ENCODE measurements around the gene DAPK3.

DNA sequence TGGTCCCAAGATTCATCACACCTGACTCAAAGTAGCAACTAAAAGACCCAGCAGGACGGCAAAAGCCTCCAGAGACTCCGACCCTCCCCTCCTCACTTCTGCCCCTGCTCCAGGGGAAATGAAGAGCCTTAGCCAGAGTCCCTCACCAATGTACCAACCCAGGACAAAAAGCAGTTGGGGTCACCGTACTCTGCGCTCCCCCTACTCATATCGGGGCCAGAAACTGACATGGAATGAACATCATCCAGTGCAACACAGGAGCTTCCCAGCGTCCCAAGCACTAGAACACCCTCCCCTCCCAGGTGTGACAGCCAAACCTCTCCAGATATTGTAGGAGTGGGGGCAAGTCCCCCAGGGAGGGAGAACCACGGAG is 12.6 kb upstream of the DAPK3 start:
- no peak for TF ChIP-seq POLR2A (IDR thresholded peaks at IDR 0.05)
- no peak for TF ChIP-seq CTCF (IDR thresholded peaks at IDR 0.05)
- TF ChIP-seq POLR2AphosphoS5 (IDR thresholded peaks at IDR 0.05): no peak
- TF ChIP-seq EP300 (IDR thresholded peaks at IDR 0.05): no peak
